ENCODE data around the gene BGLAP. TPM values are rescaled to one million over a fixed set of nuclear protein-coding genes. Genes with fewer than 3 reads are reported as not detected.

The BGLAP gene
- total RNA-seq, 2 experiments from 2014 or later = 1.9 to 2.6 TPM

DNA sequence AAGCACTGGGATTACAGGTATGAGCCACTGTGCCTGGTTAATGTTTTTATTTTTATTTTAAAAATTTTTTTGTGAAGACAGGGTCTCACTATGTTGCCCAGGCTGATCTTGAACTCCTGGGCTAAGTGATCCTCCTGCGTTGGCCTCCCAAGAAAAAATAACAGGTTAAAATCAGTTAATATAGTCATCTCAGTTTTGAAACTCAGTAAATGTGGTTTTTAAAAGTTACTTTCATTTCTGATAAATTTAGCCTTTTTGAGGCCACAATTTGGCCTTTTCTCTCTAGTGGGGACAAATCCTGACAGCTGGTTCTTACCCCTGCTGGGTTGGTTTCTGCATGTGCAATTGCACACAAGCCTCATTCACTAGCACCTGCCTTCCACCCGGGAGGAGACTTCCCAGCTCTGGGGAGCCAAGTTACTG lies 15.9 kb upstream of the BGLAP start:
- DNase-seq = no peak
- intact Hi-C loops (cut with DNase I, micrococcal nuclease) = loop anchor here in 1 of 2 experiments (5.0 kb wide), 1 partner anchor 34 kb away; the partner anchor contains the start of gene SLC25A44
- CTCF ChIA-PET = interaction anchor here (1.1 to 4.5 kb wide), 10 partner anchors 33 to 173 kb away, joined by 3 to 43 read pairs (median 10); partner anchors contain the start of genes LMNA, SLC25A44 and UBQLN4
- H3K9me3 Mint-ChIP-seq = no peaks in the 10 kb centered on the region
- peaks cover 28% of the 10 kb centered on the region for H3K4me1 ChIP-seq (ENCODE audit: insufficient read depth, low read length)
- no peaks in the 10 kb centered on the region for H3K27me3 ChIP-seq (ENCODE audit: control insufficient read depth in 1 of 2, insufficient read depth in 2 of 2, low read length in 2 of 2)
- TF ChIP-seq CTCF (IDR thresholded peaks at IDR 0.05) = no peak
- H3K9me3 ChIP-seq (ENCODE audit: control insufficient read depth in 1 of 2, insufficient read depth in 1 of 2, low read length in 2 of 2) = no peaks in the 10 kb centered on the region
- H3K27ac Mint-ChIP-seq = no peak overlapping the region
- no peak overlapping the region for H3K4me3 ChIP-seq (ENCODE audit: low read length)
- H3K27ac ChIP-seq (ENCODE audit: low read depth in 1 of 2, low read length in 2 of 2) = no peak overlapping the region
- H3K4me3 Mint-ChIP-seq = no peak overlapping the region
- POLR2A ChIA-PET = interaction anchor here (1.7 to 3.7 kb wide), 3 partner anchors 13 to 80 kb away, joined by 4 to 45 read pairs (median 16); partner anchors contain the start of gene PMF1
- peaks cover 50% of the 10 kb centered on the region for H3K36me3 ChIP-seq (ENCODE audit: insufficient read depth, low read length)
- H3K36me3 Mint-ChIP-seq (ENCODE audit: low read depth) = peaks cover 62% of the 10 kb centered on the region
- no peaks in the 10 kb centered on the region for H3K27me3 Mint-ChIP-seq
- ATAC-seq (ENCODE audit: poor library complexity) = no peak
- H3K4me1 Mint-ChIP-seq (ENCODE audit: low read depth) = peaks cover 29% of the 10 kb centered on the region

- no peaks in the 10 kb centered on the region for H3K9me3 ChIP-seq (ENCODE audit: control insufficient read depth in 1 of 2, insufficient read depth in 1 of 2, low read length in 2 of 2)
- H3K9me3 Mint-ChIP-seq = no peaks in the 10 kb centered on the region
- no peak overlapping the region for H3K27ac ChIP-seq (ENCODE audit: low read depth in 1 of 2, low read length in 2 of 2)
- intact Hi-C loops (cut with DNase I, micrococcal nuclease) = loop anchor here in 1 of 2 experiments (5.0 kb wide), 1 partner anchor 34 kb away; the partner anchor contains the start of gene SLC25A44
- ChIA-PET CTCF (interaction anchor here (1.1 to 4.5 kb wide), 3 partner anchors 33 to 131 kb away, joined by 4 to 43 read pairs (median 31); partner anchors contain the start of gene SLC25A44), POLR2A (no interaction called here)
- no peak overlapping the region for H3K4me3 Mint-ChIP-seq
- no peak overlapping the region for H3K27ac Mint-ChIP-seq
- peaks cover 26% of the 10 kb centered on the region for H3K4me1 Mint-ChIP-seq (ENCODE audit: low read depth)
- H3K27me3 Mint-ChIP-seq = no peaks in the 10 kb centered on the region
- H3K36me3 Mint-ChIP-seq (ENCODE audit: low read depth) = peaks cover 58% of the 10 kb centered on the region
- ATAC-seq (ENCODE audit: poor library complexity) (no peak), DNase-seq (no peak)
- no peak overlapping the region for H3K4me3 ChIP-seq (ENCODE audit: low read length)
- TF ChIP-seq CTCF (IDR thresholded peaks at IDR 0.05) = no peak
- H3K27me3 ChIP-seq (ENCODE audit: control insufficient read depth in 1 of 2, insufficient read depth in 2 of 2, low read length in 2 of 2) = no peaks in the 10 kb centered on the region
- peaks cover 27% of the 10 kb centered on the region for H3K4me1 ChIP-seq (ENCODE audit: insufficient read depth, low read length)
- peaks cover 43% of the 10 kb centered on the region for H3K36me3 ChIP-seq (ENCODE audit: insufficient read depth, low read length)
Observed at GRCh38 chr1:156226782-156227181, 15.2 kb upstream of the BGLAP start.

DNA sequence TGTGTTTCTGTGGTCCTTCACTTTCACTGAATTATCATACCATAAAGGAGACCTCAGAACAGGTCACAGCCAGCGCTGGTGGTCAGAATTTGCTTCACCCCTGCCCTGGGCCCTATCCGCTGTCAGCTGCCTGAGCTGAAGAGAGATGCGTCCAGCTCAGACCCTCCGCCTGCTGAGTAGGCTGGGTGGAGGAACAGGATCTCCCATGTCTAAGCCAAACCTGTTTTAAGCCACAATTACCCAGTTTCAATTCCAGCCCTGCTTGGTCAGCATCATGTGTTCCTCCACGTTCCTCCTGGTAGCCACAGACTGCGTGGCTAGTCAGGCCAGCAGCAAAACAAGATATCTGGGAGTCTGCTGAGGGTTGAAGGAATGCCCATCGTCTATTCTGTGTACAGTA lies 13.5 kb upstream of the BGLAP start:
- ATAC-seq (ENCODE audit: poor library complexity) (no peak), DNase-seq (no peak)
- Histone ChIP-seq H3K9me3 (ENCODE audit: control insufficient read depth in 1 of 2, insufficient read depth in 1 of 2, low read length in 2 of 2) (no peaks in the 10 kb centered on the region), H3K27me3 (ENCODE audit: control insufficient read depth in 1 of 2, insufficient read depth in 2 of 2, low read length in 2 of 2) (no peaks in the 10 kb centered on the region), H3K27ac (ENCODE audit: low read depth in 1 of 2, low read length in 2 of 2) (no peak overlapping the region), H3K4me1 (ENCODE audit: insufficient read depth, low read length) (peaks cover 13% of the 10 kb centered on the region), H3K4me3 (ENCODE audit: low read length) (no peak overlapping the region), H3K36me3 (ENCODE audit: insufficient read depth, low read length) (peaks cover 37% of the 10 kb centered on the region)
- ChIA-PET POLR2A (interaction anchor here (1.4 kb wide), 1 partner anchor 17 kb away, joined by 4 read pairs; no protein-coding TSS in a partner anchor), CTCF (no interaction called here)
- H3K9me3 Mint-ChIP-seq = no peaks in the 10 kb centered on the region
- intact Hi-C loops (cut with DNase I, micrococcal nuclease) = loop anchor here in 1 of 2 experiments (5.0 kb wide), 1 partner anchor 36 kb away; the partner anchor contains the start of gene SLC25A44
- H3K36me3 Mint-ChIP-seq (ENCODE audit: low read depth) = peaks cover 52% of the 10 kb centered on the region
- no peak overlapping the region for H3K27ac Mint-ChIP-seq
- H3K4me3 Mint-ChIP-seq = no peak overlapping the region
- no peak for TF ChIP-seq CTCF (IDR thresholded peaks at IDR 0.05)
- H3K27me3 Mint-ChIP-seq = no peaks in the 10 kb centered on the region
- peaks cover 12% of the 10 kb centered on the region for H3K4me1 Mint-ChIP-seq (ENCODE audit: low read depth)
